Thymus (tissue), 11 donors: ENCODE data around the gene GRID2IP. TPM values are rescaled to one million over a fixed set of nuclear protein-coding genes. Genes with fewer than 3 reads are reported as not detected.
"Not testable (repeated sequence)": the region's sequence is repeated elsewhere in the genome, so short reads cannot be mapped to it uniquely, and the experiment has no call there.

Experiments used
- DNase-seq, 9 donors: peaks; one replicate each; pipeline ENCODE4 v3.0.0-alpha.2; 2013; ENCODE audit warnings: low spot score in 9 of 9, low read depth in 6 of 9, missing footprints in 1 of 9
- H3K27ac ChIP-seq, 2 donors: one replicate each; pipeline ENCODE4 v1.5.1; 2013; ENCODE audit warnings: control low read depth in 1 of 2, low read depth in 1 of 2, low read length in 1 of 2, mild to moderate bottlenecking in 1 of 2, moderate library complexity in 1 of 2
- H3K27me3 ChIP-seq, 2 donors: one replicate each; pipeline ENCODE4 v1.5.1; 2013; ENCODE audit warnings: low read length in 1 of 2; ENCODE audit not compliant: control insufficient read depth in 2 of 2, insufficient read depth in 1 of 2
- H3K36me3 ChIP-seq, 2 donors: one replicate each; pipeline ENCODE4 v1.5.1; 2013; ENCODE audit warnings: low read length in 1 of 2, mild to moderate bottlenecking in 1 of 2, moderate library complexity in 1 of 2; ENCODE audit not compliant: control insufficient read depth in 2 of 2, insufficient read depth in 2 of 2
- H3K4me1 ChIP-seq, 2 donors: one replicate each; pipeline ENCODE4 v1.5.1; 2013; ENCODE audit warnings: low read length in 2 of 2; ENCODE audit not compliant: control insufficient read depth in 2 of 2, insufficient read depth in 2 of 2
- H3K4me3 ChIP-seq, 2 donors: one replicate each; pipeline ENCODE4 v1.5.1; 2013; ENCODE audit warnings: low read length in 2 of 2, control low read depth in 1 of 2, mild to moderate bottlenecking in 1 of 2
- H3K9me3 ChIP-seq, 2 donors: one replicate each; pipeline ENCODE4 v1.5.1; 2013; ENCODE audit warnings: low read length in 1 of 2, mild to moderate bottlenecking in 1 of 2; ENCODE audit not compliant: control insufficient read depth in 2 of 2, insufficient read depth in 1 of 2
- WGBS: extraction: QIAGEN DNeasy Blood & Tissue Kit; methylation state at CpG from one replicate; pipeline ENCODE4 v1.1.7; 2013; 5-methylcytosine and 5-hydroxymethylcytosine counted together
- polyA plus RNA-seq: library from polyadenylated mRNA; stranded (reverse); fragments of 200-250 nt; gene quantifications from one replicate; pipeline ENCODE4 v1.2.3, GENCODE V29; 2013
- total RNA-seq: library from RNA; stranded (reverse); fragments of 120-200 nt; gene quantifications from one replicate; pipeline ENCODE4 v1.2.4, GENCODE V29; 2013
- donor health status: healthy.

Gene GRID2IP
- total and polyA plus RNA-seq, 2 donors = 0.28 to 0.46 TPM

GRCh38 chr7:6475433-6476186, 75.7 kb downstream of the GRID2IP start:
- Histone ChIP-seq H3K9me3 (no peaks in the 10 kb centered on the region), H3K4me3 (no peak overlapping the region), H3K27ac (no peak overlapping the region), H3K36me3 (peaks cover 10 to 44% of the 10 kb centered on the region in 2 donors), H3K27me3 (no peaks in the 10 kb centered on the region), H3K4me1 (peaks cover 0 to 2% of the 10 kb centered on the region in 2 donors)
- no peak for DNase-seq
- WGBS = 97% methylated on average over 3 of the region's 3 CpGs

GRCh38 chr7:6465862-6466261, 85.4 kb downstream of the GRID2IP start:
- Histone ChIP-seq H3K27me3 (no peaks in the 10 kb centered on the region), H3K4me1 (no peaks in the 10 kb centered on the region), H3K27ac (no peak overlapping the region), H3K4me3 (no peak overlapping the region), H3K9me3 (peaks cover 0 to 2% of the 10 kb centered on the region in 2 donors), H3K36me3 (peaks cover 54 to 75% of the 10 kb centered on the region in 2 donors)
- 97% methylated on average over 8 of the region's 8 CpGs for WGBS
- no peak for DNase-seq

- WGBS = 97% methylated on average over 5 of the region's 5 CpGs
- not testable (repeated sequence) for H3K4me1 ChIP-seq, H3K27ac ChIP-seq, H3K27me3 ChIP-seq, H3K4me3 ChIP-seq, DNase-seq, H3K9me3 ChIP-seq
- H3K36me3 ChIP-seq = peaks cover 37 to 66% of the 10 kb centered on the region in 2 donors
Observed at GRCh38 chr7:6463609-6464008, 87.7 kb downstream of the GRID2IP start.

GRCh38 chr7:6461946-6462550, 89.2 kb downstream of the GRID2IP start:
- no peak for DNase-seq
- WGBS = 95% methylated on average over 4 of the region's 4 CpGs
- Histone ChIP-seq H3K36me3 (peaks cover 26 to 54% of the 10 kb centered on the region in 2 donors), H3K27ac (no peak overlapping the region), H3K27me3 (no peaks in the 10 kb centered on the region), H3K9me3 (peaks cover 0 to 2% of the 10 kb centered on the region in 2 donors), H3K4me1 (no peaks in the 10 kb centered on the region), H3K4me3 (no peak overlapping the region)

GRCh38 chr7:6460990-6461584, 90.2 kb downstream of the GRID2IP start:
- no peak overlapping the region for H3K4me3 ChIP-seq
- no peak overlapping the region for H3K27ac ChIP-seq
- H3K9me3 ChIP-seq = no peaks in the 10 kb centered on the region
- H3K36me3 ChIP-seq = peaks cover 16 to 44% of the 10 kb centered on the region in 2 donors
- 97% methylated on average over 11 of the region's 11 CpGs for WGBS
- no peaks in the 10 kb centered on the region for H3K27me3 ChIP-seq
- H3K4me1 ChIP-seq = no peaks in the 10 kb centered on the region
- no peak for DNase-seq

GRCh38 chr7:6460303-6460702, 91.0 kb downstream of the GRID2IP start:
- peaks cover 9 to 36% of the 10 kb centered on the region in 2 donors for H3K36me3 ChIP-seq
- no peak for DNase-seq

GRCh38 chr7:6458676-6459075, 92.6 kb downstream of the GRID2IP start:
- H3K9me3 ChIP-seq, H3K27me3 ChIP-seq, H3K27ac ChIP-seq, H3K4me3 ChIP-seq, DNase-seq, H3K4me1 ChIP-seq: not testable (repeated sequence)
- H3K36me3 ChIP-seq = peaks cover 9 to 32% of the 10 kb centered on the region in 2 donors
- WGBS = 92% methylated on average over 3 of the region's 3 CpGs

More at GRCh38 chr7:6460303-6460702, 91.0 kb downstream of the GRID2IP start:
- Histone ChIP-seq H3K9me3 (no peaks in the 10 kb centered on the region), H3K27me3 (no peaks in the 10 kb centered on the region), H3K4me1 (no peaks in the 10 kb centered on the region), H3K4me3 (no peak overlapping the region), H3K27ac (no peak overlapping the region)
- whole genome bisulfite sequencing = 95% methylated on average over 6 of the region's 6 CpGs

- H3K27ac ChIP-seq = no peak overlapping the region
- H3K27me3 ChIP-seq = no peaks in the 10 kb centered on the region
- no peak for DNase-seq
- WGBS = 95% methylated on average over 4 of the region's 4 CpGs
- H3K4me3 ChIP-seq = no peak overlapping the region
- peaks cover 0 to 6% of the 10 kb centered on the region in 2 donors for H3K4me1 ChIP-seq
- no peaks in the 10 kb centered on the region for H3K36me3 ChIP-seq
- H3K9me3 ChIP-seq = no peaks in the 10 kb centered on the region
Observed at GRCh38 chr7:6453734-6454133, 97.5 kb downstream of the GRID2IP start.

- 87% methylated on average over 6 of the region's 6 CpGs for WGBS
- no peak for DNase-seq
Observed at GRCh38 chr7:6451224-6451705, 100.0 kb downstream of the GRID2IP start.

More at GRCh38 chr7:6451224-6451705, 100.0 kb downstream of the GRID2IP start:
- Histone ChIP-seq H3K9me3 (no peaks in the 10 kb centered on the region), H3K4me1 (peaks cover 0 to 20% of the 10 kb centered on the region in 2 donors), H3K27ac (no peak overlapping the region), H3K36me3 (no peaks in the 10 kb centered on the region), H3K27me3 (no peaks in the 10 kb centered on the region), H3K4me3 (no peak overlapping the region)
